NCI-H446 treated with DMSO at 0.1 percent for 48 hours (cell line): ENCODE results near the gene NETO2.
"Not testable (repeated sequence)": the region's sequence is repeated elsewhere in the genome, so short reads cannot be mapped to it uniquely, and the experiment has no call there.

Experiments
- DNase-seq: peaks from one replicate; lab custom pipeline; 2025; lab: John Stamatoyannopoulos, UW

NETO2 gene, protein sequence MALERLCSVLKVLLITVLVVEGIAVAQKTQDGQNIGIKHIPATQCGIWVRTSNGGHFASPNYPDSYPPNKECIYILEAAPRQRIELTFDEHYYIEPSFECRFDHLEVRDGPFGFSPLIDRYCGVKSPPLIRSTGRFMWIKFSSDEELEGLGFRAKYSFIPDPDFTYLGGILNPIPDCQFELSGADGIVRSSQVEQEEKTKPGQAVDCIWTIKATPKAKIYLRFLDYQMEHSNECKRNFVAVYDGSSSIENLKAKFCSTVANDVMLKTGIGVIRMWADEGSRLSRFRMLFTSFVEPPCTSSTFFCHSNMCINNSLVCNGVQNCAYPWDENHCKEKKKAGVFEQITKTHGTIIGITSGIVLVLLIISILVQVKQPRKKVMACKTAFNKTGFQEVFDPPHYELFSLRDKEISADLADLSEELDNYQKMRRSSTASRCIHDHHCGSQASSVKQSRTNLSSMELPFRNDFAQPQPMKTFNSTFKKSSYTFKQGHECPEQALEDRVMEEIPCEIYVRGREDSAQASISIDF

DNA sequence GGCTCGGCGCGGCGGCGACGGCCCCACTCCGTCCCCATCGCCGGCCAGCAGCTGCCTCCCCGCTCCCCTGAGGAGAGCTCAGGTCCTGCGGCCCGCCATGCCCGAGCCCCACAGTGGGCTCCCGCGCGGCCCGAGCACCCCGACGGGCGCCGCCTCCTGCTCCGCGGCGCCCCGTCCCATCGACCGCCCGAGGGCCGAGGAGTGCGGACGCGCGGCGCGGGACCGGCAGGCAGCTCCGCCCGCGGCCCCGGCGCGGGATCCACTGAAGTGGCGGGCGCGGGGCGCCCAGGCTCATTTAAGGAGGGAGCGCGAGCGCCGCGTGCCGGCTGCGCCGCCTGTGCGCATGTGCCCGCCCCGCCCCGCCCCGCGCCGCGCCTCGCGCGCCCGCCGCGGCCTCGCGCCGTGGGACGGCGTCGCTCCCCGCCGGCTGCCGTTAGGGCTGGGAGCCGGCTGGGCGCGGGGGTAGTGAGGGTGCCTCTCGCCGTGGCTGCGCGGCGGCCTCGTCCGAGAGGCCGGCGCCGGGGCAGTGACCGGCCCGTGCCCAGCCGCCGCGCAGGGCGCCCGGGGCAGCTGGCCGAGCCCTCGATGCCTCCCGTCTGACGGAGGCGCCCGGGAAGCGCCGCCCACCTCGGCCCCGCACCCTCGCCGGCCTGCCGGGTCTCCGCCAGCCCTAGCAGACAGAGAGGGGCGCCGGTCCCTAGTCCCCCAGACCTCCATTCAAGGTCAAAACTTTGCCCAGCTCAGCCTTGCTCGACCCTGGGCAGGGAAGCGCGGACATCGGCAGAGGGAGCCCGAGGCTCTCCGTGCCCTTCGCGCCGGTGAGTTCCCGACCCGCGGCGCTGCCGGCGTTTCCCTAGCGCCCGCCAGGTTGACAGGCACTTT lies at the start of gene NETO2:
Gene NETO2, minus strand, starts transcription at position 269 of the 882 bp plus-strand sequence. CDS start 333 bp downstream, outside the sequence.
- DNase-seq, result no peak

DNA sequence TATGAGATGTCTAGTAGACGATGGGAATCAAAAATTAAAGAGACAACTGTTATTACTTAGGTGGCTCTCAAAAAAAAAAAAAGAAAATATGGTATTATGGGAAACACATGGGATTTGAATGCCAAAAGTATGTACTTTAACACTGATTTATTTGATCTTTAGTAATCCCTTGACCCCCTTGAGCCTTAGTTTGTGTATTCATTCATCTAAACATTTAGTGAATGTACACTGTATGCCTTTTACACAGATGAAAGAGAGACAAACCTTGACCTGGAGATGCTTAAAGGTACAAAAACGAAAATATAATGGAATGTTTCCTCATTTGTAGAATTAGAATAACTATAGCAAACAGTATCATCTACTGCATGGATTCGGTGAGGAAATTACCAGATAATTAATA lies 38.6 kb upstream of the NETO2 start:
- no peak for DNase-seq

DNA sequence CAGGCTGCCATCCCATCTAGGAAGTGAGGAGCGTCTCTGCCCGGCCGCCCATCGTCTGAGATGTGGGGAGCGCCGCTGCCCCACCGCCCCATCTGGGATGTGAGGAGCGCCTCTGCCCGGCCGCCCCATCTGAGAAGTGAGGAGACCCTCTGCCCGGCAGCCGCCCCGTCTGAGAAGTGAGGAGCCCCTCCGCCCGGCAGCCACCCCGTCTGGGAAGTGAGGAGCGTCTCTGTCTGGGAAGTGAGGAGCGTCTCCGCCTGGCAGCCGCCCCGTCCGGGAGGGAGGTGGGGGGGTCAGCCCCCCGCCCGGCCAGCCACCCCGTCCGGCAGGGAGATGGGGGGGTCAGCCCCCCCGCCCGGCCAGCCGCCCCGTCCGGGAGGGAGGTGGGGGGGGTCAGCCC lies 37.3 kb upstream of the NETO2 start:
- DNase-seq, result not testable (repeated sequence)

DNA sequence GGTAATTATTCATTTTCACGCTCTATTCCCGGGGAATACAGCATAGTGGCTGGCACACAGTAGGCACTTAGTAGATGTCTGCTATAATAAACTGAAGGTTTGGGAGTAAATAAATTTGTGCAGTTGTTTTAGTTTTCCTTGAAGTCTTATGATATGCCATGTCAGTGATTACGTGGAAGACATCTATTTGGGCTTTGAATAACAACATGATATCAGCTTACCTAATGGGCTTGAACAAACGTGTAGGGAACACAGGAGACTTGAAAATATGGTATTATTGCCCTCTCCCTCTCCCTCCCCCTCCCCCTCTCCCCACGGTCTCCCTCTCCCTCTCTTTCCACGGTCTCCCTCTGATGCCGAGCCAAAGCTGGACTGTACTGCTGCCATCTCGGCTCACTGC lies 36.3 kb upstream of the NETO2 start:
- no peak for DNase-seq

DNA sequence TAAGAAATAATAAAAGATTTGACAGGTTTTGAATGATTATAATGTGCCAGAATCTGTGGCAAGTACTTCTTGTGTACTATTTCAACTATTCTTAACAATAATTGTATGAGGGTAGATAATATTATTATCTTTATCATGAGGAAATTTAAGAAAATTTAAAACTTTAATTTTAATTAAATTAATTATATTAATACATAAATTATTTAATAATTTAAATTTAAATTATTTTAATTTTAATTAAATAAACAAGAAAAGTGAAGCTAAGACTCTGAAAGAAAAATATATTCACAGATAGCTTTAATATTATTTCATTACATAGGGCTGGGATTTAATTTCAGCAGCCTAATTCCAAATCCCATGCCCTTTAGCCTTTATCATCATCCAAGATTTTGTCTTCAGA lies 31.4 kb upstream of the NETO2 start:
- DNase-seq, result no peak

DNA sequence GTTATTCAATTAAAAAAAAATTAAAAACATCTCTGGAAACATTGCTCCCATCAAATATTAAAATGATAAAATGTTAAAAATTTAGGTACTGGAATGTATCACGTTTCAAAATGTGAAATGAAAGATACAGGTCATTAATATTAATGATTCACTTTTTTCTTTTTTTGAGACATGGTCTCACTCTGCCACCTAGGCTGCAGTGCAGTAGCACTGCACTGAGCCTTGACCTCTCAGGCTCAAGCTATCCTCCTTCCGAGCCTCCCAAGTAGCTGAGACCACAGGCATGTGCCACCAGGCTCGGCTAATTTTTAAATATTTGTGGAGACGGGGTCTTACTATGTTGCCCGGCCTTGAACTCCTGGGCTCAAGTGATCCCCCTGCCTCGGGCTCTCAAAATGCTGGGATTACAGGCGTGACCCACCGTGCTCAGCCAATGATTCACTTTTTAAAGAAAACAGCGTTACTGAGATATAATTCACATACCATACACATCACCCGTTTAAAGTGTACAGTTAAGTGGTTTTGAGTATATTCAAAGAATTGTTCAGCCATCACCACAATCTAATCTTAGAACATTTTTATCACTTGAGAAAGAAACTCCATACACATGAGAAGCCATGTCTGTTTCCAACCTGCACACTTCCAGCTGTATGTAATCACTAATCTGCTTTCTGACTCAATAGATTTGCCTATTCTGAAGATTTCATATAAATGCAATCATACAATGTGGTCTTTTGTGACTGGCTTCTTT lies 19.1 kb upstream of the NETO2 start:
- no peak for DNase-seq

DNA sequence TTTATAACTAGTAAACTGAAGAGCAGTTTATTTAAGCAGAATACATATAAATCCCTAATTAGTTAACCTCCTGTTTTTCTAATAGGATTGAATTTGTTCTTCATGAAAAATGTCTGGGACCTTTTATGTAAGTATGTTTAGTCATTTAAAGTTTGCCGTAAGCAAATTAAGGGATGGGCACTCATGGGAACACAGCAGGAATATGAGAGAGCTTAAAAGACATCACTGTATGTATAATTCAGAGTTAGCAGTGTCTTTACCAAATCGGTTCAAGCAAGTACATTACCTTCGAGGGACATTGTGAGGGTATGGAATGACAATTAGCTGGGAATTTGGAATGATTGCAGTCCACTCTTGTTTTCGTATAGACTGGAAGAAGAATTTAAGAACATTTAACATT lies 17.7 kb upstream of the NETO2 start:
- DNase-seq, result no peak

DNA sequence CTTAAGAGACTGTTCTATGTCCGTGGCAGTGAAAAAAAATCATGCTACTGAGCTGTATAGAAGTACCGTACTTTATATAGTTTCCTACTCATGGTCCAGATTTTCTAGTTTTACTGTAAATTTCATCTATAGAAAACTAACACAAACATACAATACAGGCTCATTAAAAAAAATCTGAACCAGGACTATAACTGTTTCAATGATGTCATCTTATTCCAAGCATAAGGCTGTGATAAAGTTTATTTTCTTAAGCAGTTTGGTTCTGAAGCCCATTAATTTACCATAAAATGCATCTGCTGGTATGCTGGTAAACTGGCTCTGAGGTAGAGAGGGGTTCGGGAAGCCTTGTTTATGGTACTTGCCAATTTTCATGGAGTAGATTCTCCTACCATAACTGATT lies 16.7 kb upstream of the NETO2 start:
- DNase-seq, result no peak

DNA sequence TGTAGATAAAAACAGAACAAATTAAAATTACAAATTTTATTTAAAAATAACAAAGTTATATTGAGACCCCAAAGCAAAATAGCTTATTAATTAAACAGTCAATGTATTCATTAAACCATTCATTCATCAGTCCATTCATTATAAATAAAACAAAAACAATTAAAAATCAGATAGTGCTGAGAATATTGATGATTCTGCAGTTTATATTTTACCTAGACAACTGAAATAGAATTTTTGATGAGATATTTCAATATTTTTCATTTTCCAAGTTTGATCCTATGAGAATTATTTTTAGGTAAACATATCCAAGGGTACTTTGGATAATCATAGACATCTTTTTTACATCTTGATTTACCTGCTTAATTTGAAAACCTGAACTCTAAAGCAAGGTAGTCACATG lies 15.2 kb upstream of the NETO2 start:
- no peak for DNase-seq

DNA sequence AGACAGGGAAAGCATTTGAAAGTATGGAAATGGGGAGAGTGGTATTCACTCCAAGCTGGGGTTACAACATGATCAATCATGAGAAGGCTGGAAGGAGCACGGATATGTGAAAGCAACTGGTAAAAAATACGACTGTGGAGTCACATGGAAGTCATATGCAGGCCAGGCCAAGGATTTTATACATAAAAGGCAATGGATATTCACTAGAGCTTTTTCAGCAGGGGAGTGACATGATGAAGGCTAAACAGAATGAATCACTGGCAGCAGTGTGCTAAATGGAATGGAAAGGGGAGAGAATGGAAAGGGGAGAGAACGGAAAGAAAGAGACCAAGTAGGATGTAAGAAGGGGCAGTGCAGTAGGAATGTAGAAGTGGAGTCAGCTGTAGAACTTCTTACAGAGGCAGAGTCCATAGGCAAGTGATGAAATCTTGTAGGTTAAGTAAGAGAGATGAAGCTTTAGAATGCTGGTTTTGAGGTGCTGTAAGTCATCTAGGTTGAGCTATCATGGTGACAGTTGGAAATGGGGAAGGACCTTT lies 13.0 kb upstream of the NETO2 start:
- DNase-seq, result no peak

DNA sequence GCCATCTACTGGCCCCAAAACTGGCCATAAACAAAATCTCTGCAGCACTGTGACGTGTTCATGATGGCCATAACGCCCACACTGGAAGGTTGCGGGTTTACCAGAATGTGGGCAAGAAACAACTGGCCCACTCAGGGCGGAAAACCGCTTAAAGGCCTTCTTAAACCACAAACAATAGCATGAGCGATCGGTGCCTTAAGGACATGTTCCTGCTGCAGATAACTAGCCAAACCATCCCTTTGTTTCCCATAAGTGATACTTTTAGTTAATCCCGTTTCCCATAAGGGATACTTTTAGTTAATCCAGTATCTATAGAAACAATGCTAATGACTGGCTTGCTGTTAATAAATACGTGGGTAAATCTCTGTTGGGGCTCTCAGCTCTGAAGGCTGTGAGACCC lies 8.8 kb upstream of the NETO2 start:
- not testable (repeated sequence) for DNase-seq

DNA sequence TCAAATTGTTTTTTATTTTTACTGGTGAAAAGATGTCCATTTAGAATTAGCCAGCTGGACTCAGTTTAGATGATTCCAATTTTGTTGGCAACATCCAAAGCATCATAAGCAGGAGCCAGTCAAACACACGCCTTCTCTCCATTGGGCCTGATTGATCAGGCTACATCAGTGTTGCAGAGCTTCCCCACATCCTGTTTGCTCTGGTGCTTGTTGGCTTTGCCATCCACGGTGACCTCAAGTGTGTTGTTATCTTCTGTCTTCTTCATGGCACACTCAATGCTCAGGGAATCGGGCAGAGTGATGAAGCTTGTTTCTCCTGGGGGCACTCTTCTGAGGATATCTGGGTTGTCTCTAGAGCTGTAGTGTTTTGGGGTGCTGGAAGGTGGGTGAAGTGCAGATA lies 6.3 kb upstream of the NETO2 start:
- no peak for DNase-seq

DNA sequence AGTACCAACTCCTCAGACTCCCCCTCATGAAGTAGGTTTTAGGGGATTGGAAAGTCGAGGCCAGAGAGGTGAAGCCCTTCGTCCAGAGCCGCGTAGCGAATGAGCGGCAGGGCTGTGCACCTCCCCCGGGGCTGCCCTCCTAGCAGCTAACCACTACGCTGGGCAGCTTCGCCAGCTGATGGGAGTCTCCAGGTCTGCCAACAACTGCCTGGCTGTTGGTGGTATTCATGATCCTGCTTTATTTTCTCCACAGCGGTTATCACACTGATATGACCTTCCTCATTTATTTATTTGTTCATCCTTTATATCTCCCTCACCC lies 773 bp upstream of the NETO2 start:
- DNase-seq, result no peak

DNA sequence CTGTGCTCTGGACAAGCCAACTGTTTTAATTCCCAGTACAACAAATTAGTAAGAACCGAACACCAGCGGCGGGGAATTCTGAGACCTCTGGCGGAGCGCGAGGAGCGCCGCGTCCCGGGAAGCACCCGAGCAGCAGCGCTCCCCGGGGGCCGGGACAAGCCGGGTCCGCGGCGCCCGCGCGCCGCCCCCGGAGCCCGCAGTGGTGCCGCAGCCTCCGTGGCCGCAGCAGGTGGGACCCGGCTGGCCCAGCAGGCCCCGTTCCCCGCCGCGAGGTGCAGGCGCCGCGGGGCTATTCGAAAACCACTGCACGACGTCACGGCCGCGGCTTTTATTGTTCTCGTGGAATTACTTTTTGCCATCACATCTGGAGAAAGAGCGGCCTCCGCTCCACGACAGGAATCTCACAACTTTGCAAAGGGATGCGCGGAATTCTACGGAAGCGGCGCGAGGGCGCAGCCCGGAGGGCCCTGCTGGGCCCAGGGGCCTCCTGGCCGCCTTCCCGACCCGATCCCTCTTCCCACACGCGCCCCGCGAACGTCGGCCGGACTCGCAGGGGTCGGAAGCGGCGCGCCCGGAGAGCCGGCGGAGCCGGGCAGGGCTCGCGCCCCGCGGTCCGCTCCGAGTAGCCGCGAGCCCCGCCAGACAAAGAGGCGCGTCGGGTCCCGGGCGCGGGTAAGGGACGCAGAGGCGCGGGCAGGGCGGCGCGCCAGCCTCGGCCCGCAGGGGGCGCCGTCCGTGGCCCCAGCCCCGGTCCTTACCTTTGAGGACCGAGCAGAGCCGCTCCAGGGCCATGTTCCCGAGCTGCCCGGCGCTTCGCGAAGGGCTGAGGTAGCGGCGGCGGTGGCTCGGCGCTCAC lies 696 bp downstream of the NETO2 start:
- peak; percentile 11 for DNase-seq

DNA sequence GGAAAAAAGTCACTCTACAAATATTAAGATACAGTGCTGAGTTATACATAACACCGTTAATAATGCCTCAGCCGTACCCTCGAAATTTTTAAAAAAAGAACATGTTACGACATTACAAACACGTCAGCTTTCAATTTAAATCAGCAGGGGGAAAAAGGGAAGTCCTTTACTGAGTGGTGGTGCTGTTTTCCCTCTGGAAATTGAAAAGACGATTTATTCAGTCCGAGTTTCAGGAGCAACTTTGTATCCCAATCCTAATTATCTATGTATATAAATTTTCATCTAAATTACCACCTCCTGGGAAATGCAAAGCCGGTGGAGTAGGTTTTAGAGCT lies 1.3 kb downstream of the NETO2 start:
- DNase-seq, result peak; percentile 3

DNA sequence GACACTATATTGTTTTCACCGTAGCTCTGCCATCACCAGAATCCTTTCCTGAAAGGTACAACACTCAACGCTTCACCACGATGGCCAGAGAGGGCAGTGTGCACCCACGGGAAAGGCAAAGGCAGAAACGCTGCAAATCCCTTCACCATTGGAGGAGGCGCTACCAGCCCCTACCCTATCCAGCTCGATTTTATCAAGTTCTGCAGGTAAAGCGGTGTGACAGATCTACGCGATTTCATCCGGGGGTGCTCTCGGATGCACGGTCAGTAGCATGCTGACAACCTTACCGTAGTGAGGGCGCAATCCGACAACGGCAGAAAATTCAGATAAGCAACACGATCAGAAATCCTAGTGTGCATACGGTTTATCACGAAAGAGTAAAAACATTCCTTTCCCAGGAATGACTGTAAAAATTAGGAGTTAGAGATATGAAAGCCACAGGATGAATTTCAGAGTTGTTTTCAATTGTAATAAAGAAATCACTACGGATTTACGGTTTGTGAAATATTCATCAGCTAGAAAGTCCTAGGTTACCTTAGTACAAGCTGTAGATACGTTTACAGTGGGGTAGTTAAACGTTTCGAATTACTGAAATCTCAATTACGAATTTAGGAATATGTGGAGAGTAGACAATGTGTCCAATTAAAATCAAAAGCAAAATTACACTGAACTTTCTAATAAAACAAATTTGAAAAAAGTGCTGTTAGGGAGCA lies 1.8 kb downstream of the NETO2 start:
- peak; percentile 24 for DNase-seq

DNA sequence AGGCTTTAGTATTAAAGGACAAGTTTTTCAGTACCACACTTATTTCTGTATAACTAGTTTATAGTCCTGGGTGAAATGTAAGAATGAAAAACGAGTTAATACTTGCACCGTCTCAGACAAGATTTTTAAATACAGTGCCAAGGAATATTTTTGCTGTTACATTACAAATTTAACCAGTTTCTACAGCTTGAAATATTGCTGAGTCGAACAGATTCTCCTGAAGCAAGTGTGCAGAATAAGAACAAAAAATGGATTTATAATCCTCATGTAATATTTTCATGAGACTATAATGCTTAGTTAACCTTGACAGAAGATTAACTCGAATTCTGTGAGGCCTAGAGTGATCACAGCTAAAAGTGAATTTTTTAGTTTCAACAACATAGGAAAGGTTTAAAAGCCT lies 3.1 kb downstream of the NETO2 start:
- no peak for DNase-seq

DNA sequence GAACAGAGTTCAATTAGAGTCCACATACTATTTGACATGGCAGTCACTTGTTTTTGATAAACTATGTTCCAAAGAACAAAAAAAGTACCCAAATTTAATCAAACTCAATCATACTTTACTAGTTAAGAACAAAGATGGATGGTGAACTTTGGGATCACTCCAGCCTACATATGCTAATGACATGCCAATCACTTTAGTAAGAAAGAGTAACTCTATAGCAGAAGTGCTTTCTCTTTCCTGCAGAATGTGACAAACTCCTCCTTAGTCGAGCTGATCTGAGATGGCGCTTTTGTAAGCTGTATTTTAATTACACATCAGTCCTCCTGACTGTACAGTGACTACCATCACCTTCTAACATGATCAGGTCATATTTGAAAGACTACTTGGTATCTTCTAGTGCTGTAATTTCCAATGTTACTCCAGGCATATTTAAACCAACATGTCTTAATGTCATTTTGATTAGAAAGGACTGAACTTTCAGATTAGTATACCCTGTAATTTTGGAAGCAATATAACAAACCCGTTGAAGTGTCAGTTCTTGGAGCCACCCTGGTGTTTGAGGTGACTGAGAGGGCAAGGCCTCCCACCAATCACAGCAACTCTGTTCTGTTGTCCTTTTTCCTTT lies 4.1 kb downstream of the NETO2 start:
- DNase-seq, result no peak

DNA sequence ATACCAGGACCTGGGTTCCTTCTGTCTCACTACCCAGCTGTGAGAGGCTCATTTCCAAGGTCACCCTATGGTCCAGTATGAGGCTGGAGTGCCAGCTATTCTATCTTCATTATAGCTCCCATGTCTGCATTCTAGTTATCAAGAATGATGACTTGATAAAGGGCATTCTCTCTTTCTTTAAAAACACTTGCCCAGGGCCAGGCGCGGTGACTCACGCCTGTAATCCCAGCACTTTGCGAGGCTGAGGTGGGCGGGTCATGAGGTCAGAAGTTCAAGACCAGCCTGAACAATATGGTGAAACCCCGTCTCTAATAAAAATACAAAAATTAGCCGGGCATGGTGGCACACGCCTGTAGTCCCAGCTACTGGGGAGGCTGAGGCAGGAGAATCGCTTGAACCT lies 5.8 kb downstream of the NETO2 start:
- DNase-seq, result not testable (repeated sequence)
